Astrocyte (in vitro differentiated cells and primary cell): ENCODE data around the gene NKAIN2. TPM values are rescaled to one million over a fixed set of nuclear protein-coding genes. Genes with fewer than 3 reads are reported as not detected.

Experiments used
- DNase-seq: peaks from one replicate; pipeline ENCODE4 v3.0.0-alpha.2; 2010; ENCODE audit warnings: low read depth
- FAIRE-seq: peaks from 2 replicates; lab custom pipeline; 2011; peaks lifted over from hg19 to GRCh38; lab: Jason Lieb, UNC
- H2AFZ ChIP-seq: 2 replicates; pipeline ENCODE4 v1.6.0; 2012; ENCODE audit warnings: low read depth, low read length, inconsistent platforms
- H3K27ac ChIP-seq: 2 replicates; pipeline ENCODE4 v1.5.1; 2011; ENCODE audit warnings: low read depth, low read length, inconsistent platforms
- H3K27me3 ChIP-seq: 2 replicates; pipeline ENCODE4 v1.6.0; 2011; ENCODE audit warnings: low read length, inconsistent platforms; ENCODE audit not compliant: insufficient read depth
- H3K36me3 ChIP-seq: 2 replicates; pipeline ENCODE4 v1.5.1; 2011; ENCODE audit warnings: low read length, inconsistent platforms; ENCODE audit not compliant: insufficient read depth
- H3K4me1 ChIP-seq: 2 replicates; pipeline ENCODE4 v1.5.1; 2011; ENCODE audit warnings: low read length, inconsistent platforms; ENCODE audit not compliant: insufficient read depth
- H3K4me2 ChIP-seq: 2 replicates; pipeline ENCODE4 v1.6.0; 2012; ENCODE audit warnings: low read length, inconsistent platforms
- H3K4me3 ChIP-seq: 2 replicates; pipeline ENCODE4 v1.5.1; 2011; ENCODE audit warnings: low read depth, mild to moderate bottlenecking, low read length, inconsistent platforms; ENCODE audit not compliant: insufficient read depth
- H3K79me2 ChIP-seq: 2 replicates; pipeline ENCODE4 v1.6.0; 2012; ENCODE audit warnings: mild to moderate bottlenecking, low read length, inconsistent platforms; ENCODE audit not compliant: insufficient read depth
- H3K9ac ChIP-seq: 2 replicates; pipeline ENCODE4 v1.6.0; 2012; ENCODE audit warnings: mild to moderate bottlenecking, low read length, inconsistent platforms
- H3K9me3 ChIP-seq: 2 replicates; pipeline ENCODE4 v1.5.1; 2012; ENCODE audit warnings: low read depth, mild to moderate bottlenecking, low read length, inconsistent platforms; ENCODE audit not compliant: insufficient read depth
- H4K20me1 ChIP-seq: 2 replicates; pipeline ENCODE4 v1.6.0; 2012; ENCODE audit warnings: low read length, inconsistent platforms; ENCODE audit not compliant: insufficient read depth
- H3K27ac Mint-ChIP-seq: one replicate; pipeline ENCODE4 v1.8.0; 2021; ENCODE audit warnings: mild to moderate bottlenecking, mixed read lengths; ENCODE audit not compliant: unreplicated experiment
- H3K27me3 Mint-ChIP-seq: one replicate; pipeline ENCODE4 v1.8.0; 2021; ENCODE audit warnings: low read depth, mixed read lengths; ENCODE audit not compliant: unreplicated experiment
- H3K36me3 Mint-ChIP-seq: one replicate; pipeline ENCODE4 v1.8.0; 2021; ENCODE audit warnings: low read depth, mixed read lengths; ENCODE audit not compliant: unreplicated experiment
- H3K4me1 Mint-ChIP-seq: one replicate; pipeline ENCODE4 v1.8.0; 2021; ENCODE audit warnings: low read depth, mixed read lengths; ENCODE audit not compliant: unreplicated experiment
- H3K4me3 Mint-ChIP-seq: one replicate; pipeline ENCODE4 v1.8.0; 2021; ENCODE audit warnings: mild to moderate bottlenecking, moderate library complexity, mixed read lengths; ENCODE audit not compliant: unreplicated experiment
- H3K9me3 Mint-ChIP-seq: one replicate; pipeline ENCODE4 v1.8.0; 2021; ENCODE audit warnings: mild to moderate bottlenecking, mixed read lengths; ENCODE audit not compliant: unreplicated experiment
- CTCF ChIP-seq: IDR thresholded peaks from 2 replicates; pipeline ENCODE4 v1.5.1; 2011; ENCODE audit warnings: low read depth, mild to moderate bottlenecking, inconsistent platforms, low read length, moderate library complexity; ENCODE audit not compliant: insufficient read depth
- EZH2 ChIP-seq: IDR thresholded peaks from 2 replicates; pipeline ENCODE4 v1.6.1; 2012; ENCODE audit warnings: mild to moderate bottlenecking, low read length, inconsistent platforms; ENCODE audit not compliant: insufficient read depth
- total RNA-seq: library from RNA; stranded (reverse); gene quantifications from 2 replicates; pipeline ENCODE4 v1.2.1, GENCODE V29; 2021

The NKAIN2 gene
- total RNA-seq, 1 donor from 2014 or later = 0.07 TPM

- DNase-seq (no peak), FAIRE-seq (no peak)
- H3K4me2 ChIP-seq = no peak overlapping the region
- H3K27me3 ChIP-seq = no peaks in the 10 kb centered on the region
- no peak overlapping the region for H3K9ac ChIP-seq
- no peaks in the 10 kb centered on the region for H3K4me1 ChIP-seq
- Mint-ChIP-seq H3K4me3 (no peak overlapping the region), H3K4me1 (no peaks in the 10 kb centered on the region), H3K27ac (no peak overlapping the region), H3K36me3 (no peaks in the 10 kb centered on the region), H3K27me3 (no peaks in the 10 kb centered on the region), H3K9me3 (peaks cover 3% of the 10 kb centered on the region)
- H3K79me2 ChIP-seq = no peaks in the 10 kb centered on the region
- H3K27ac ChIP-seq = no peak overlapping the region
- H3K4me3 ChIP-seq = no peak overlapping the region
- no peak overlapping the region for H2AFZ ChIP-seq
- no peaks in the 10 kb centered on the region for H4K20me1 ChIP-seq
- no peaks in the 10 kb centered on the region for H3K36me3 ChIP-seq
- no peak for TF ChIP-seq EZH2
- no peak for TF ChIP-seq CTCF
- H3K9me3 ChIP-seq = no peaks in the 10 kb centered on the region
Measured at GRCh38 chr6:123956492-123957139, 153.0 kb downstream of the NKAIN2 start.

DNA sequence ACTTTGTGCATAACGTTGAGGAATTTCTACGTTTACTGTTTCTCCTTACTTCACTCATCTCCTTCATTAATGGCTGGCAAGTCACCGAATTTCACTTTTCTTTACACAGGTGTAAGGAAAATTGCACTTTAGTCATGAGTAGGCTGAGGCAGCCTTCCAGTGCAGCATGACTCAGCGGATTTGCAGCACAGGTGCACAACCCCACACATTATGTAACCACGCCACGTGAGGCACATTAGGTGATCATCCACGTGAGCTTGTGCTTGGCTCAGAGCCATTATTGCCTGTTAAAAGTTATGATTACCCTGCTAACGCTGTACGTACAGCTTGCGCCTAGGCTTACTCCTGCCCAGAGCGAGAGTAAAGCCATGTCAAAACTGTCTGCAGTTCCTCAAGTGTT lies 158.8 kb downstream of the NKAIN2 start:
- Histone ChIP-seq H3K27me3 (peaks cover 2% of the 10 kb centered on the region), H3K36me3 (no peaks in the 10 kb centered on the region), H2AFZ (no peak overlapping the region), H3K4me1 (no peaks in the 10 kb centered on the region), H3K9ac (no peak overlapping the region), H3K9me3 (no peaks in the 10 kb centered on the region), H3K4me3 (no peak overlapping the region), H3K79me2 (no peaks in the 10 kb centered on the region), H4K20me1 (no peaks in the 10 kb centered on the region), H3K4me2 (no peak overlapping the region), H3K27ac (no peak overlapping the region)
- Mint-ChIP-seq H3K9me3 (no peaks in the 10 kb centered on the region), H3K36me3 (no peaks in the 10 kb centered on the region), H3K27ac (no peak overlapping the region), H3K4me1 (peaks cover 2% of the 10 kb centered on the region), H3K4me3 (no peak overlapping the region), H3K27me3 (no peaks in the 10 kb centered on the region)
- FAIRE-seq (no peak), DNase-seq (no peak)
- no peak for TF ChIP-seq CTCF
- no peak for TF ChIP-seq EZH2

DNA sequence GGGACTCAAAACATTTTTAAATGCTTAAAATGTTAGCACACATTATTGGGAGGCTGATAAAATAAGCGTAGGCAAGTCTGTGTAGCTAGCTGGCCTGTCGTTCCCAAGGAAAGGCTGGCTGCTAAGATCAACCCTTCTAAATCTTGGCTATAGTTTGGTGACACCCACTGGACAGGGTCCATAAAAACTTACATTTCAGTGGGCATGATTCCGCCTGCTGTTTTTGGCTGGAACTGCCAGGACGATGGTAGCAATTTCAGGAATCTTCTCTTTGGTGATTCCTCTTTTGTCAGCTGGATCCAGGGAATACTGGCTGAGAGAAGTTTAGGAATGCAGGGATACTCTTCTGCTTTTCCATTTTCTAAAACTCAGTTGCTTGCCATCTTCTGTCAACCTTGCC lies 162.2 kb downstream of the NKAIN2 start:
- Histone ChIP-seq H3K9ac (no peak overlapping the region), H3K27ac (no peak overlapping the region), H3K36me3 (no peaks in the 10 kb centered on the region), H3K4me3 (no peak overlapping the region), H3K4me2 (no peak overlapping the region), H2AFZ (no peak overlapping the region), H3K9me3 (no peaks in the 10 kb centered on the region), H3K27me3 (peaks cover 3% of the 10 kb centered on the region), H3K4me1 (no peaks in the 10 kb centered on the region), H3K79me2 (no peaks in the 10 kb centered on the region), H4K20me1 (no peaks in the 10 kb centered on the region)
- peak; percentile 38 for TF ChIP-seq CTCF
- TF ChIP-seq EZH2 = no peak
- no peaks in the 10 kb centered on the region for H3K36me3 Mint-ChIP-seq
- no peaks in the 10 kb centered on the region for H3K27me3 Mint-ChIP-seq
- no peak overlapping the region for H3K27ac Mint-ChIP-seq
- H3K4me1 Mint-ChIP-seq = peaks cover 2% of the 10 kb centered on the region
- H3K4me3 Mint-ChIP-seq = no peak overlapping the region
- DNase-seq (no peak), FAIRE-seq (no peak)
- H3K9me3 Mint-ChIP-seq = no peaks in the 10 kb centered on the region
